H7 (cell line): ENCODE data around the gene UTY. TPM values are rescaled to one million over a fixed set of nuclear protein-coding genes. Genes with fewer than 3 reads are reported as not detected.

Experiments used
- DNase-seq: peaks from one replicate; pipeline ENCODE4 v3.0.0; 2012
- H3K27me3 ChIP-seq: 2 replicates; pipeline ENCODE4 v1.6.0; 2011; ENCODE audit warnings: mild to moderate bottlenecking, low read length; ENCODE audit not compliant: control insufficient read depth, insufficient read depth
- H3K36me3 ChIP-seq: replicated peaks from 2 replicates; pipeline ENCODE4 v1.5.1; 2011; ENCODE audit warnings: low read length; ENCODE audit not compliant: control insufficient read depth, insufficient read depth
- H3K4me3 ChIP-seq: 2 replicates; pipeline ENCODE4 v1.5.1; 2011; ENCODE audit warnings: low read depth, mild to moderate bottlenecking, control low read depth, low read length, moderate library complexity; ENCODE audit not compliant: insufficient read depth
- total RNA-seq: library from RNA; depleted of rRNA; stranded (reverse); fragments of >200 nt; shearing (Covaris generic); gene quantifications from 2 replicates; pipeline ENCODE4 v1.2.3, GENCODE V29; 2014

The UTY gene
- total RNA-seq, 1 experiment from 2014 or later: not detected

DNA sequence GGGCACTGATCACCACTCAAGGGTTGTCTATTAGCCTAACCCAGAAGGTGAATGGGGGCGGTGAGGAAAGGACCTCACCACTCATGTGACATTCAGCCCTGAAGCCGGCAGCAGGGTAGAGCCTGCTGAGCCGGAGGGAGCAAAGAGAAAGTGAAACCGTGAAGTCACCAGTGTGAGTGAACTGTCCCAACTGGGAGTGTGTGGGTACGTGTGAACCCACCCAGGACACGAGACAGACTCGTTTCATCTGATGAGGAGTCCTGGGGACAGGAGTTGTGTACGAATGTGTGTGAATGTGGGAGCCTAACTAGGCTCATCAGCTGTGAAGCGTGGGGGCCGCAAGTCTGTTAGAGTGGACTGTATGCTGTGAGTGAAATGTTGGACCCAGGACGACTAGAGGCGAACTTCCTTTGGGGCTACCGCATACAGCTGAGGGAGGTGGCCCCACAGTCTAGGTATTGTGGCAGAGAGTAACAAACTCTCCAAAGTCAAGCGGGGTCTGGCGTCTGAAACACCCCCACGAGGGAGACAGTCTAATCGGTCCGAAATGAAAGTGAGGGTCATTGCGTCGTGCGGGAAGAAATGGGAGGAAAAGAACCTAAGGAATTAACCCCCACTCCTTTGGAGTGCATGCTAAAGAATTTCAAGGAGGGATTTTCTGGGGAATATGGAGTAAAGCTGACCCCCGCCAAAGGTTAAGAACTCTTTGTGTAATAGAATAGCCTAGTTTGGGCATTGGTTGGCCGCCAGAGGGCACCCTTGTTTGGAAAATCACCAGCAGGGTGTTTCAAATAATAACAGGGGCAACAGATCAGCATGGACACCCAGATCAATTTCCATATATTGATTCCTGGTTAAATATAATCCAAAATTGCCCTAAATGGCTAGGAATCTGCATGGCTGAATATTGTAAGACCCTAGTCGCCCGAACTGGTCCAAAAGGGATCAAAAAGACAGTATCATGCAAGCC is 43.6 kb downstream of the UTY start:
- DNase-seq: no peak
- Histone ChIP-seq H3K27me3 (no peaks in the 10 kb centered on the region), H3K4me3 (no peak overlapping the region), H3K36me3 (no peaks in the 10 kb centered on the region)

DNA sequence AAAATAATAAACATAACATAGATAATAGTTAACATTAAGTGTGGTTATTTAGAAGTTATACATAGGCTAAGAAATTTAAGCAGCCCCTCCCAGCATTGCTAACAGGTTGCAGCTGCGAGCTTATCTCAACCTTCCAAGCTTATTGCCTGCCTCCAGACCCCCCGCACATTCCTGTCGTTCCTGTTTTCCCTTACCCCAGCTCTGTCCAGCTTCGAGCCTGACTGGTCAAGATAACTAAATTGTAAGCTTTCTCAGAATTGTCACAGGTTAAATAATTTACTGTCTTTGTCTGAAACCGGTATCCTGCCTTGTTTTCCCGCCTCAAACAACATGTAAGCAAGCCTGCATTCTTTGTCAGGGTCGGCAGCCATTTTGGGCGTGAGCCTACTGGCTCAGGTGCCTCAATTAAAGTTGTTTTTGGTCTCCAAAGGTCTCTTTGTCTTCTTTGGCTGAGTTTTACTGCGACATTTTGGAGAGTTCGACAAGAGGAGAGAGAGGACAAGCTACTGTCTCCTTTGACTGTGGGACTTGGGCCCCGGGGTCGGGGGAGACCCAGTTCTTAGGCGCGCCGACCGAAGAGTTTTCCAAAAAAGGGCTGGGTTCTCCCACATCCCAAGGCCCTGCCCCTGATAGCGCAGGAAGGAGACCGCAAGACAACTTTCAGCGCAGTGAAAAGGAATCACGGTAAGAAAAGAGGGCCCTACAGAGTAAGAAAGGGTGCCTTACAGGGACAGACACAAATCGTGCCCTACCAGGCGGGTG is 44.4 kb downstream of the UTY start:
- H3K4me3 ChIP-seq: no peak overlapping the region
- H3K27me3 ChIP-seq: no peaks in the 10 kb centered on the region
- H3K36me3 ChIP-seq: no peaks in the 10 kb centered on the region
- no peak for DNase-seq

DNA sequence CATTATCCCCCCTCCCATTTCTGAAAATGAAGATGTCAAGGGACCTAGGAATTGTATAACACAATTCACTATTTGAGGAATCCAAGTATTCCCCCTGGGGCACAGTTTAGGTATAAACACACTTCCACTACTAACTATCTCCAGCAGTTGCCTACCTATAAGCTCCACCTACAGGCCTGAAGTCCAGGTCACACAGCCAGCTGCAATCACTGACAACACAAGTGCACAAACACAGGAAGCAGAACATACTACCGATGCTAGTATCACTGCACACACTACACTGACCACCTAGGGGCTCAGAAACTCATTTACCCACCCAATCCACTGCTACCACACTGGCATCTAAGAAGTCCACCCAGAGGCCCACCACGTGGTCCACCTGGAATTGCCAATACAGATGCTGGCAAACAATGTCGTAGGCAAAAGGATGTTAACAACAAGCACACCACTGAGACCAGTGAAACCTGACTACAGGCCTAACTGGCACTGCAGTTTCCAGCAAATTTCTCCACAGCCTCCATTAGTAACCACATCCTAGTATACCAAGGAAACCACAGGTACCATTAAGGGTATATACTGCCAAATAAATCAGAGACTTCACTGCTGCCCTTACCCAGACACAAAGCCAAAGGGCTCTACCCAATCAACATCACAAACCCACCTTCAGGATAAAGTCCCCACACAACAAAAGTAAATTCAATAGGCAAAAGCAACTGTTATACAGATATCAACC is 47.4 kb downstream of the UTY start:
- no peak for DNase-seq
- Histone ChIP-seq H3K36me3 (no peaks in the 10 kb centered on the region), H3K27me3 (no peaks in the 10 kb centered on the region), H3K4me3 (no peak overlapping the region)

GRCh38 chrY:13429551-13429950 is 50.3 kb downstream of the UTY start:
- Histone ChIP-seq H3K4me3 (no peak overlapping the region), H3K36me3 (no peaks in the 10 kb centered on the region), H3K27me3 (no peaks in the 10 kb centered on the region)
- no peak for DNase-seq

DNA sequence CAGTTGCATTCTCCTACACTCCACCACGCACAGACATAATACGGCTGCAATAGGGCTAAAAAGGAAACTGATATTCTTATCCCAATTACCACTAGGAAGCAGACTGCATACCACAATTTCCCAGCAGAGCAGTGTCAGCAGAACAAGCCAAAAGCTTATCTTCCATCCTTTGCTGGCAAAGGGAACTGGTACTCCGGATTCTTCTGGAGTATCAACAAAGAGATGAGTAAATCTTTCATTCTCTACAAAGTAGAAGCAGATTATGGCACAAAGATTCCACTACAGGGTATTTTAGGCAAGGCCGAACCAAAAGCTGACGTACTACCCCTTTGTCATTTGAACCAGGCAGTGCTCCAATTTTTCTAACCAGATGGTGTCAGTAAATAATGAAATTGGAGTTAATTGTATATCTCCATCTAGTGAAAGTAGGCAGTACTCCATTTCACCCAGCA is 56.5 kb downstream of the UTY start:
- no peak for DNase-seq
- Histone ChIP-seq H3K27me3 (no peaks in the 10 kb centered on the region), H3K4me3 (no peak overlapping the region), H3K36me3 (no peaks in the 10 kb centered on the region)

GRCh38 chrY:13416869-13417661 is 62.8 kb downstream of the UTY start:
- DNase-seq: no peak
- H3K36me3 ChIP-seq: no peaks in the 10 kb centered on the region
- no peaks in the 10 kb centered on the region for H3K27me3 ChIP-seq
- H3K4me3 ChIP-seq: no peak overlapping the region

DNA sequence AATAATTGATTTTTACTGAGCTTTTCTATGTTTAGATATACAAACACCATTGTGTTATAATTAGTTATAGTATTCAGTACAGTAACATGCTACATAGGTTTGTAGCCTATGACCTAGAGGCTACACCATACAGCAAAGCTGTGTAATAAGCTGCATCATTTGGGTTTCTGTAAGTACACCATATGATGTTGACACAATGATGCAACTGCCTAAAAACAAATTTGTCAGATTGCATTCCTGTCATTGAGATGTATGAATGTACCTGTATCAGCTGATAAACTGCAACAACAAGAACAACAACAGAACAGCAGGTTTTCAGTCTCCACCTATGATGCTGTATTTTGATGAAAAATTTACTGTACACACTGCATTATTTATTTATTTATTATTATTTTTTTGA is 64.3 kb downstream of the UTY start:
- DNase-seq: no peak
- H3K27me3 ChIP-seq: no peaks in the 10 kb centered on the region
- no peaks in the 10 kb centered on the region for H3K36me3 ChIP-seq
- H3K4me3 ChIP-seq: no peak overlapping the region

DNA sequence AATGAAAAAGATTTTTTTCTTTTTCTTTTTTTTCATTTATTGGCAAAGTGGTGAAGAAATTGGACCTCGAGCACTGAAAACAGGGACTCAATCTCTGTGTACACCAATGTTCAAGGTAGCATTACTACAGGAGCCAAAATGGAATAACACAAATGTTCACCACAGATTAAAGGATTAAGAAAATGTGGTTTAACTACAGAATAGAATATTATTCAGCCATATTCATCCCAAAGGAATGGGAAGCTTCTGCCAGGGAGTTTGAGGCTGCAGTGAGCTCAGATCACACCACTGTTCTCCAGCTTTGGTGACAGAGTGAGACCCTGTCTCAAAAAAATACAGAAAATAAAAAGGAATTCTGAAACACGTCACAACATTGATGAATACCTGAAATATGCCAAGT is 81.0 kb downstream of the UTY start:
- H3K4me3 ChIP-seq: no peak overlapping the region
- no peak for DNase-seq
- no peaks in the 10 kb centered on the region for H3K27me3 ChIP-seq
- H3K36me3 ChIP-seq: no peaks in the 10 kb centered on the region

DNA sequence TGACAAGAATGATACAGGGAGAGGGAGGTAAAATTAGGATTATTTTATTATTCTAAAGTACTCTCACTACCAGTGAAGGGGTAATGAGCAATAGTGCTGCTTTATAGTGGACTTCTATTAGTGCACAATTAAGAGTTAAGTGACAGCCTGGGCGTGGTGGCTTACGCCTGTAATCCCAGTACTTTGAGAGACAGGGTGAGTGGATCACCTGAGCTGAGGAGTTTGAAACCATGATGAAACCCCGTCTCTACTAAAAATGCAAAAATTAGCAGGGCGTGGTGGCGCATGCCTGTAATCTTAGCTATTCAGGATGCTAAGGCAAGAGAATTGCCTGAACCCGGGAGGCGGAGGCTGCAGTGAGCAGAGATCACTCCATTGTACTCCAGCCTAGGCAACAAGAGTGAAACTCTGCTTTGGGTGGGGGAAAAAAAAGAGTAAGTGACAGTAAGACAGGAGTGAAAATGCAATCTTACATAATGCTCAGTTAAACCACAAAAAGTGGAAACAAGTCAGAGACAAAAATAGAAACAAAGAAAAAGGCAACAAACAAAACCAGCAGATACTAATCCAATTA is 98.6 kb downstream of the UTY start:
- DNase-seq: no peak
- no peak overlapping the region for H3K4me3 ChIP-seq
- no peaks in the 10 kb centered on the region for H3K36me3 ChIP-seq
- no peaks in the 10 kb centered on the region for H3K27me3 ChIP-seq

DNA sequence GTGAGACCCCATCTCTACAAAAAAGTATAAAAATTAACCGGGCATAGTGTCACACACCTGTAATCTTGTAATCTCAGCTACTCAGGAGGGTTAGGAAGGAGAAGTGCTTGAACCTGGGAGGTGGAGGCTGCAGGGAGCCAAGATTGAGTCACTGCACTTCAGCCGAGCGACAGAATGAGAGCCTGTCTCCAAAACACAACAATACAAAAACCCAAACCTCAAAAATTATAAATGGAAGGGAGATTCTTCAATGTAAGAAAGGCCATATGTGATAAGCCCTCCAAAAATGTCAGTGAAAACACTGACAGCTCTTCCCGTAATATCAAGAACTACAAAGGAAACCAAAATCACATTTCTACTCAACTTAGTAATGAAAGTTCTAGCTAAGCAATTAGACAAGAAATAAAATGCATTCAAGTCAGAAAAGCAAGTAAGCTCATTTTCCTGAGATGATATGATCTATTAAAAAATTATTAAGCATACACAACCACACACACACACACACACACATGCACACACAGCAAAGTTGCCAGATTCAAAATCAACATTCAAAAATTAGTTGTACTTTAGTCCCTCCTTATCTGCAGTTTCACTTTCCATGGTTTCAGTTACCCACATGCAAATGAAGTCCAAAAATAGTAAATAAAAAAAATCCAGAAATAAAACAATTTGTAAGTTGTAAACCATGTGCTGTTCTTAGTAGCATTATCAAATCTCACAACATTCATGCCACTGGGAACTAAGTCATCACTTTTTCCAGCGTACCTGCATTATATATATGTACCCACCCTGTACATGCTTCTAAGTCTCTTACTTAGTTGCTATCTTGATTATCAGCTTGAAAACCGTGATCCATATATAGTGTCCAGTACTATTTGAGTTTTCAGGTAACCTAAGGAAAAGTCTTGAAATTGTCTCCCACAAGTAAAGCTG is 108.7 kb downstream of the UTY start:
- no peak for DNase-seq

DNA sequence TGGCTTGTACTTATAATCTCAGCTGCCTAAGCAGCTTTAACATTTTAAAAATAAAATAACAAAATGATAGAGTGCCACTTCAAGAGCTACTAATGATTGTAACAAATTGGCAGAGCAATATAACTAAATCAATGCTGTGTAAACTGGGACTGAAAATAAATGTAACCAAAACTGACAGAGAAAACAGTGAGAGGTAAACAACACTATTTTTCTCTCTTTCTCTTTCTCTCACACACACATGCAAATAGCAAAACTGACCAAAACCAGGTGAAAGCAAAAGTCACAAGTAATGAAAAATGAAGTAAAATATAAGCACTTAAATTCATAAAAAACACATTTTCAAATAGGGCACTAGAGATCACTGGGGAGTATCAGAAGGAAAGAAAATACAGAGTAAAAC is 109.6 kb downstream of the UTY start:
- Histone ChIP-seq H3K36me3 (no peaks in the 10 kb centered on the region), H3K27me3 (no peaks in the 10 kb centered on the region), H3K4me3 (no peak overlapping the region)
- DNase-seq: no peak

More for the DNA sequence above, 108.7 kb downstream of the UTY start:
- H3K4me3 ChIP-seq: no peak overlapping the region
- no peaks in the 10 kb centered on the region for H3K36me3 ChIP-seq
- no peaks in the 10 kb centered on the region for H3K27me3 ChIP-seq

- no peak overlapping the region for H3K4me3 ChIP-seq
- H3K36me3 ChIP-seq: no peaks in the 10 kb centered on the region
- no peak for DNase-seq
- H3K27me3 ChIP-seq: no peaks in the 10 kb centered on the region
Measured at GRCh38 chrY:13368513-13368845, 111.4 kb downstream of the UTY start.

GRCh38 chrY:13363641-13364040 is 116.2 kb downstream of the UTY start:
- no peaks in the 10 kb centered on the region for H3K27me3 ChIP-seq
- H3K4me3 ChIP-seq: no peak overlapping the region
- H3K36me3 ChIP-seq: no peaks in the 10 kb centered on the region
- no peak for DNase-seq
